CD4-positive, alpha-beta T cell treated with Interleukin-17A for 1 hour (primary cell): ENCODE results near the gene ARSA.
A peak's percentile ranks its signal among the peaks of the same experiment; 100 is the strongest.
"Not testable (repeated sequence)": the region's sequence is repeated elsewhere in the genome, so short reads cannot be mapped to it uniquely, and the experiment has no call there.

Experiments
- DNase-seq: peaks from one replicate; pipeline ENCODE4 v3.0.0-alpha.2; 2020

The ARSA gene

DNA sequence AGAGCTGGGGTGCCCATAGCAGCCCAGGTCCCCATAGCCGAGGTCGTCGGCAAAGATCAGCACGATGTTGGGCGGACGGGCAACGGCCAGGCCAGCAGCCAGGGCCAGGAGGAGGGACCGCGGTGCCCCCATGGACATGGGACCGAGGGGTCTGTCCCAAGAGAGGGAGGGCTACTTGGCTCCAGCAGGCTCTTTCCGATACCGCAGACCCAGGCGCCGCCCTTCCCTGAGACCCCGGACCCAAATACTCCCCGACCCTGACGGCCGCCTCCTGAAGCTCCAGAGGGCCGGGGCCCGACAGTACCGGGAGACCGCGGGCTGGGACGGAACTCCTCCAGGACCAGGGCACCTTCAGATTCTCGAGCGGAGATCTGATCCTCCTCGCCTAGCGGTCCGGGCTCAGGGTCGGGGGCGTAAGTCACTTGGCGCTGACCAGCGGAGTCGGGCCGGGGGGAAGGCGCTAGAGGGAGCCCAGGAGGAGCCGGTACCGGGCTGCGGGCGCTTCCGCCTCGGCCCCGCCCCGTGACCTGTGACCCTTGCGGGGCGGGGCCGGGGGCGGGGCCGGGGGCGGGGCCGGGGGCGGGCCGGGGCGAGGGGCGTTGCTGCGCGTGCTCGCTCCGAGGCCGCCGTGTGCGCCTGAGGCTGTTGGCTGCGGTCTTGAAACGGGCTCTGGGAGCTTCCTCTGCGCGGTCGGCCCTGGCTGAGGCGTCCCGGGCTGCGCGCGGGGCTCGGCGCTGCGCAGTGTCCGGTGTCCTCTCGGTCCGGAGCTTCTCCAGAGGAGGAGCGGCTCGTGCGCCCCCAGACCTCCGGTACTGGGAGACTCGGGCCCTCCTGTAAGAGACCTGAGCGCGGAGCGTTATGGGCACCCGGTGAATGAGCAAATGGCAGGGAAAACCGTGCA, at the start of gene ARSA:
Gene ARSA, minus strand, starts transcription at position 511 of the 901 bp plus-strand sequence. Its CDS starts 373 bp downstream, at position 138.
- DNase-seq, result peak; percentile 85

GRCh38 chr22:50676661-50677492, 48.9 kb upstream of the ARSA start:
- no peak for DNase-seq

DNA sequence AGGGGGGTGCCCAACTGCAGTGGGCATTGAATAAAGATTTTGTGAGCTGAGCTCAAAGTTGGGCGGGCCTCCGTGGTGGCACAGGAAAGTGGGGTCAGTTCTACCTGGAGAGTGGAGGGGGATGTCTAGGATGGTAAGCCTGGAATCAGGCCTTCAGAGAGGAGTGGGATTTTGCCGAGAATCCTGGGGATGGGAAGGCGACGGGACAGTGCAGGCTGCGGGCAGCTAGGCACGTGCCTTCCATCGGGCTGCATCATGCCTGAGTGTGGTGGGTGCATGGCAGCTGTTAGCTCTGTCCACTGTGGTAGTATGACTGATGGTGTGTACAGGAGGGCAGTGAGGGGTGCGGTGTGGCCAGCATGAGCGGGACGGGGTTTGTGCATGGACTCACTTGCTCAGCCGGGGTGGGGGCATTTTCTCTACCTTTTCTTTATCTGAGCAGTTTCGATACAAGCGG, 48.3 kb upstream of the ARSA start:
- DNase-seq, result no peak

DNA sequence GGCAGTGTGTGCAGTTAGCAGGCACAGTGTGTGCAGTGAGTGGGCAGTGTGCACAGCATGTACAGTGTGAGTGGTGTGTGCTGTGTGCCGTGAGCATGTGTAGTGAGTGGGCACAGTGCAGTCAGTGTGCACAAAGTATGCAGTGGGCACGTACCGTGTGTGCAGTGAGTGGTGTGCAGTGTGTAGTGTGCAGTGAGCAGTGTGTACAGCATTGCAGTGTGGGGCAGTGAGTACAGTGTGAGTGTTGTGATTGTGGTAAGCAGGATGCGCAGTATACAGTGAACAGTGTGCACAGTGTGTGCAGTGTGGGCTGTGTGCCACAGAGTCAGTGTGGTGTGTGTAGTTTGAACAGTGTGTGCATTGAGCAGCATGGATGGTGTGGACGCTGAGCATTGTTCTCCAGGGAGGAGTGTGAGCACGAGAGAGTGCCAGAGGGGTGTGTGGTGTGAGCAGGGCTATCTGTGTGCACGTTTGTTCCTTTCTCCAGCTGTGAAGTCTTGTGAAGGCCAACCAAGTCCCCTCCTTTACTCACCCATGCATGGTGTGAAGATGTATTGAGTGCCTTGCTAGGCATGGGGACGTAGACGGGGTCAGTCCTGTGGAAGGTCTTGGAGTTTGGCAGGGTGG, 47.7 kb upstream of the ARSA start:
- no peak for DNase-seq

DNA sequence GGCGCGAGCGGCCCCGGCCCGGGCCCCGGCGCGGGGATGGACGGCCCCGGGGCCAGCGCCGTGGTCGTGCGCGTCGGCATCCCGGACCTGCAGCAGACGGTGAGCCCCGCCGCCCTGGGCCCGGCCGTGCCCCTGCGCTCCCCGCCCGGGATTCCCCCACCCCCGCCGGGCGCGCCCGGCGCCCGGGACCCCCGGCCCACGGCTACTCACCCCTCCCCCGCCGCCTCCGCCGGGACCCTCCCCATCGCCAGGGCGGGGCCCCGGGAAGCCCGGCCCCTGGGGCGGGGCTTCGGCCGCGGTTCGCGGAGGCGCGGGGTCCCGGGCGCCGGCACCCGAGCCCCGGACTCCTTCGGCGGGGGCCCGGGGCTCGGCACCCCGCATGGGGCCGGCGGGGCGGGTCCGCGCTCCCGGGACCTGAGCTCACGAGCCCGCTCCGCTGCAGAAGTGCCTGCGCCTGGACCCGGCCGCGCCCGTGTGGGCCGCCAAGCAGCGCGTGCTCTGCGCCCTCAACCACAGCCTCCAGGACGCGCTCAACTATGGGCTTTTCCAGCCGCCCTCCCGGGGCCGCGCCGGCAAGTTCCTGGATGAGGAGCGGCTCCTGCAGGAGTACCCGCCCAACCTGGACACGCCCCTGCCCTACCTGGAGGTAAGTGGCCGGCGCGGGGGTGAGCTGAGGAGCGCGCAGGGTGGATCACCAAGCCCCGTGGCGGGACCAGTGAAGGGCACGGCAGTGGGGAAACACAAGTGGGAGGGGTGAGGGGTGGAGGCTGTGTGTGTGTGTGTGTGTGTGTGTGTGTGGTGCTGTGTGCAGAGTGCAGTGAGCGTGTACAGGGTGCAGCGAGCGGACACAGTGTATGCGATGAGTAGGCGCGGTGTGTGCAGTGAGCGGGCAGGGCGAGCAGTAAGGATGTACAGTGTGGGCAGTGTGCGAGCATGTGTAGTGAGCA, 46.9 kb upstream of the ARSA start:
- no peak for DNase-seq

DNA sequence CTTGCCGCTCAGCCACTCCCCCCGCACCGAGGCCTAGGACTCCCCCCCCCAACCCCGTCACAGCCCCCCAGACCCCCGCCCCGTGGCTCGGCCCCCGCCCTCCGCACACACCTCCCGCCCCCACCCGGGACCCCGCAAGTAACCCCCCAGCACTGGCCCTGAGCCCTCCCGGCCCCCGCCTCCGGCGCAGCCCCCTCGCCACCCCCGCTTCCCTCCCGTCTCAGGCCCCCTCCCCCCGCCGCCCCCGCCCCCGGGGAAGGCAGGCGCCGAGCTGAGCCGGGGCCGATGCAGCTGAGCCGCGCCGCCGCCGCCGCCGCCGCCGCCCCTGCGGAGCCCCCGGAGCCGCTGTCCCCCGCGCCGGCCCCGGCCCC, 46.2 kb upstream of the ARSA start:
- no peak for DNase-seq

DNA sequence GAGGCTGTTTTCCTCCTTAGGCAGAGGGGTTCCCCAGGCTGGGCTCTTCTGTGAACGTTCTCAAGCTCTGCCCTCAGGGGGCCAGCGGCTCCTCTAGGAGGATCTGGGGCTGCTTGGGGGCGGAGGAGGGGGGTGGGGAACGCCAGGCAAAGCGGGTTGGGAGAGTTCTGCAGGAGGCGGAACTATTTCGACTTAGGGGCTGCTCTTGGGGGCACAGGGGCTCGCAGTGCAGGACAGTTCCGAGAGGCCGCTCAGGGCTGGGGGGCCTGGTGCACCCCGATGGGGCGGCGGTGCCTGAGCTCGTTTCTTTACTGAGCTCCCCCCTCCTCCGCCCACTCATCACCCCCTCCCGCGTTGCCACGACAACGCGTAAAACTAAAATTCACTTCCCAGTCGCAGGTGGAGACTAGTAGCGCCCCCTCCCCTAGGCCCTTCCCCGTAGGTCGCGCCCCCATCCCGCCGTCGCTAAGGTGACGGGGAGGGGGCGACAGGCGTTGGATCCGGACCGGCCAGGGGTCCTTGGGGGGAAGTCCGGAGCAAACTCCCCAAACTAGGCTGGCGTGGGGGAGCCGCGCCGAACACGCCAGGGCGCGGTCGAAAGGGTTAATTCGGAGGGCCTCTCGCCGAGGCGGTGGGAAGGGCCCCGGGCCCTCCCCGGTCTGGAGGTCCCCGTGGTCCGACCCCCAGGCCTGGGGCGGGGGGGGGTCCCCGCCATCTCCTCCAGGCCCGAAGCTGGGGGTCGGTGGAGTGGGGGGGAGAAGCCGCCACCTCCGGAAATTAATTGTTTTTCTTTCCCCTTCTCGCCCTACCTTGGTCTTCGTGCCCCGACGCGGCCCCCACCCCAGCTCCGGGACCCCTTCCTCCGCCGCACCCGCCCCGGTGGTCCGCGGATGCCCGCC, 45.5 kb upstream of the ARSA start:
- peak; percentile 36 for DNase-seq

DNA sequence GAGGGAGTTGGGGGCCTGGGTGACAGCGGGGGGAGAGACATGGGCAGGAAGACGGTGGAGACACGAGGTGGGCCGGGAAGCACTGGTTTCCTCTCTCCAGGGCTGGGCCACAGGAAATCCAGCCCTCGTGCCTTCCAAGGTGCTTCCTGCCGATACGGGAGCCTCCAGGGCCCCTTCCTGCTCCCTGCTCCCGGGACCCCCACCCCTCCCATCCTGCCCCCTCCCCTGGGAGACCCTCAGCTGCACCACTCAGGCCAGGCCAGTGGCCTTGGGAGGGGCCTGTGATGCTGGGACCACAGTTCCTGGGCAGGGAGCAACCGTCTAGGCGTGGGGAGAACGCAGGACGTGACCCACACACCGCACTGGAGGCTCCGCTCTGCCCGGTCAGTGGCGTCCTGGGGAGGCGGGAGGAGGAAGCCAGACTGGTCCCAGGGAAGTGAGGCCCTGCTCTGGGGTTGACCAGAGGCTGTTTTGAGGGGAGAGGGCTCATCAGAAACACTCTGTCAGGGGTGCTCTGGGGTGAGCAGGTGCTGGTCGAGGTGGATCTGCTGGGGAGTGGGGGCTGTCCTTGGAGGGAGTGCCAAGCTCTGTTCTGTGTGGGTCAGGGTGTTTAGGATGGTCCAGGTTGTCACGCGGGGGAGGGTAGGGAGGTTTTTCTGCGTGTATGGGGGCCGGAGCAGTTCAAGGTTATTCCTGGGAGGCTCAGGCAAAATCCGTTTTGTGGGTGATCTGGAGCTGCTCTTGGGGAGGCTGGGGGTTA, 44.7 kb upstream of the ARSA start, which contains the start of gene SHANK3:
Gene SHANK3, plus strand, starts transcription at position 353 of the 760 bp plus-strand sequence.
- no peak for DNase-seq

- DNase-seq, result no peak
Observed at GRCh38 chr22:50672041-50672440, 44.1 kb upstream of the ARSA start.

DNA sequence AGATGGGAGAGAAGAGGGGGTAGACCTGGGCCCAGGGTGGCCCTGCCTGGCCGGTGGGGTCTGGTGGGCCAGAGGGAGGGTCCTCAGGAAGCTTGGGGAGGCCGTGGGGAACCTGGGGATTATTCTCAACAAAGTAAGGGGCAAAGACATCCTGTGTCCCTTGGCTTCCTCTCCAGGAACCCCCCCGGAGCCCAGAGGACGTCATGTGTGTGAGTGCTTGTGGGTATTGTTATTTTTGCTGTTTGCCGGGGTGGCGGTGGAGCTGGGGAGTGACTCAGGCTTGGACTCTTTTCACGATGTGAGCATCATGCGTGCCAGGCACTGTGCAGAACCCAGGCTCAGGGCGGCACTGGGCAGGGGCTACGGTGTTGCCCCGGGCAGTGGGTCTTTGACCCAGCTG, 43.7 kb upstream of the ARSA start:
- no peak for DNase-seq

- DNase-seq, result no peak
Observed at GRCh38 chr22:50670914-50671538, 43.1 kb upstream of the ARSA start.

DNA sequence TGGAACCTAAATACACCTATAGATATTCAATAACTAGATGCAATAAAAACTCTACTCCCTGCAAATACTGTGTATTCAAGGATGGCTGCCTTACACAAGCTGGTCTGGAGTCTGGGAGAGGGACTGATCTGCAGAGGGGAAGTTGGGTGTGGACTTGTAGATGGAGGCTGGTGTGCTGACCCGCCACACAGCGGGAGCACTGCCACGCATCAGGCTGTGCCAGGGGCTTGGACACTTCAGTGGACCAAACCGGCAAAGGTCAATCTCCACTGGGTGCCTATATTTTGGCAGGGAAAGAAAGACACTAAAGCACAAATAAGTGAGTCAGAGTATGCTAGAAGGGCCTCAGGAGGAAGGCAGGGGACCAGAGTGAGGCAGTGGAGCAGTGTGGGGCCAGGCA, 42.6 kb upstream of the ARSA start:
- DNase-seq, result no peak

DNA sequence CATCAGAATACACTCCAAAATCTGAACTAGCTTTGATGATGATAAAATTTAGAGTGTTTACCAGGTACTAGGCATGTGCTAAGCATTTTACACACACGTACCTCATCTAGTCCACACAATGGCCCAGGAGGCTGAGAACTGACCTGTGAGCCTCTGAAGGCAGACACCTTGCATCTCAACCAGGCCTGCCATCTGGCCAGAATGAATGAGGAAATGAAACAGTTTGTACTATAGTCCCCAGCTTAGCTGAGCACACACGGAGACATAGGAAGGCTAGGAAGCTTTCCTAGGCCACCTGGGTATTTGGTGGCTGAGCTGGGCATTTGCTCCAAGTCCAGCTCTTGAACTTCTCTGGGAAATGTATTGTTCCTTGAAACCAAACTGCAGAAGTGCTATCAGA, 37.8 kb upstream of the ARSA start:
- no peak for DNase-seq

- no peak for DNase-seq
Observed at GRCh38 chr22:50665212-50665611, 37.3 kb upstream of the ARSA start.

- DNase-seq, result no peak
Observed at GRCh38 chr22:50660306-50660705, 32.4 kb upstream of the ARSA start.

DNA sequence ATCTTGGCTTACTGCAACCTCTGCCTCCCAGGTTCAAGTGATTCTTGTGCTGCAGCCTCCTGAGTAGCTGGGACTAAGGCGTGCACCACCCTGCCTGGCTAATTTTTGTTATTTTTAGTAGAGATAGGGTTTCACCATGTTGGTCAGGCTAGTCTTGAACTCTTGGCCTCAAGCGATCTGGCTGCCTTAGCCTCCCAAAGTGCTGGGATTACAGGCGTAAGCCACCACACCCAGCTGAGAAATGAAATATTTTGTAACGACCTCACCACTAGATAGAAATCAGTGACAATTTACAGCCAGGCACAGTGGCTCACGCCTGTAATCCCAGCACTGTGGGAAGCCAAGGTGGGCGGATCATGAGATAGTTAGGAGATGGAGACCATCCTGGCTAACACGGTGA, 31.8 kb upstream of the ARSA start:
- DNase-seq, result not testable (repeated sequence)

- no peak for DNase-seq
Observed at GRCh38 chr22:50657925-50658324, 30.0 kb upstream of the ARSA start.

GRCh38 chr22:50656122-50657070, 28.4 kb upstream of the ARSA start:
- no peak for DNase-seq

DNA sequence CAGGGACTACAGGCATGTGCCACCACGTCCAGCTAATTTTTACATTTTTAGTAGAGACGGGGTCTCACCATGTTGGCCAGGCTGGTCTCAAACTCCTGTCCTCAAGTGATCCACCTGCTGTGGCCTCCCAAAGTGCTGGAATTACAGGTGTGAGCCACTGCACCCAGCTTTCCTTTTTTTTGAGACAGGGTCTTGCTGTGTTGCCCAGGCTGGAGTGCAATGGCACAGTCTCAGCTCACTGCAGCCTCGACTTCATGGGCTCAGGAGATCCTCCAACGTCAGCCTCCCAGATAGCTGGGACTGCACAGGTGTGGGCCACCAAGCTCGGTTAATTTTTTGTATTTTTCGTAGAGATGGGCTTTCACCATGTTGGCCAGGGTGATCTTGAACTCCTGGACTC, 26.7 kb upstream of the ARSA start:
- not testable (repeated sequence) for DNase-seq
